ENCODE data around the gene PCDH9.

PCDH9 gene

GRCh38 chr13:67223742-67224141 is 6.4 kb downstream of the PCDH9 start:
- DNase-seq = no peak

DNA sequence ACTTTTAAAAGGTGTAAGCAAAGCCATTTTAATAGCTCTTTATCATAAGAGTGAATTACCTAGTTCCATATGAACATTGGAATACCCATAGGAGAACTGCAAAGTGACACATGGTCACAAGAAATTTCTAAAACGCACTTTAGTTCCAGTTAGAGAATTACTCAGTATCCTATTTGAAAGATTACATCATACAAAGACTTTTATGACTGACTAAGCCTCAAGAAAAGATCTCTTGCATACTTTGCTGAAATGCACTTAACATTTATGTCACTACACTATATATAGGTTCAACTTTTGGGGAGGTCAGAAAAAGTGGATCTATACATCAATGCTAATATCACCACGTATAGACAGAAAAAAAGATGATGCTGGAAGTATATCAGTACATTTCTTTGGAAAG is 7.1 kb downstream of the PCDH9 start:
- DNase-seq = peak; percentile 57

DNA sequence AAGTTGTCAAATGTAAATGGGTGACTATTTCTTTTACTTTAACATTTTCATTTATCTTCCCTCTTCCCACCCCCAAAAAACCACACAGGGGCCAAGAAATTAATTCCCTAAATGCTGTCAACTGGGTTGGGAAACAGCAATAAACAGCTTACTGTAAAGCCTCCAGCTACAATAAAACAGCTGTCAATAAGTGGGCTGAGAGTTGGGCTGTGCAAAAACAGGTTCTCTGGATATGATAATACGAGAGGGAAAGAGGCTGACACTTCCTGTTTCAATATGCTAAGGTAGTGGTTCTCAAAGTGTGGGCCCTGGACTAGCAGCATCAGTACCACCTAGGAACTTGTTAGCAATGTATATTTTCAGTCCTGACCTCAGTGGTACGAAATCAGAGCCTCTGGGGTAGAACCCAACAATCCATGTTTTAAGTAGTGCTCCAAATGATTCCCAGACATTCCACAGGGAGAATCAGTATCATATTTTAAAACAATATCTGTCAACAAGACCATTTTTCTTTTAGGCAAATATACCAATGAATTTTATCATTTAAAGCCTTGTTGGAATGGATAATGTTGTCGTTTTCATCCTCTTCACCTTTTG is 8.4 kb downstream of the PCDH9 start:
- DNase-seq = no peak

GRCh38 chr13:67219113-67219512 is 11.0 kb downstream of the PCDH9 start:
- no peak for DNase-seq

- DNase-seq = no peak
These were observed 12.3 kb downstream of the PCDH9 start for GRCh38 chr13:67217880-67218279.

GRCh38 chr13:67216864-67217263 is 13.3 kb downstream of the PCDH9 start:
- DNase-seq = no peak

DNA sequence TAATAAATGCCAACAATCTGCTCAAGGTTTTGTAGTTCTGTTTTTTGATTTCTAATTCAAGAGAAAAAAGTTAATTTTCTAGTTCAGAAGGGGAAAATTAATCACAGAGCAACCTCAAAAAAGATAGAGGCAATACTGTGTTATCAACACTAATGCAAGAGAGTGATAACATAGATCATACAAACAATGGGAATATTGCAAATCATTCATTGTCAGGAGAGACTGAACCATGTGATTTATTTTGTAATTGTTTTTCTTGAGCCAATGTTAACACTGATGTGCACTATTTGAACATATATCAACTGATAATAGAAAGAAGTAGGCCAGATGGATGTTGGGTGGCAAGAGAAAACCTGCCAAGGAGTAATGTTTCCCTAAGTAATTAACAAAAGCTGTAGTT is 19.9 kb downstream of the PCDH9 start:
- no peak for DNase-seq

- no peak for DNase-seq
These were observed 21.6 kb downstream of the PCDH9 start for GRCh38 chr13:67208552-67208951.

DNA sequence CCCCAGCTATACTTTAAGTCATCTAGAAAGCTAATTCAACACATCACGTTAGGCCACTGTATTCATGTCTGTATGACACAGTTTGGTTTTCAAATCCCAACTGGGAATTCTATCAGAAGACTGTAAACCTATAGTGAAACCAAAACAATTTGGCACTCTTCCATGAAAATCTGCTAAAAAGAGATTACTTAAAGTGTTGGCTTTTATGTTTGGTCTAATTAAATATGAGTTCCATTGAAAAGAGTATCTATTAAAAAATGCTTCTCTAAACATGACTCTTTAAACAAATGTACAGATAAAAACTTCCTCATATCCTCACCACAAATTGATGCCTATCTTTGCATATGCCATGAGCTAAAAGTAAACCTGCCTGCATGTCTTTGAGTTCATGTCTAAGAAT is 25.4 kb downstream of the PCDH9 start:
- peak; percentile 9 for DNase-seq

GRCh38 chr13:67200605-67201004 is 29.5 kb downstream of the PCDH9 start:
- DNase-seq = no peak

DNA sequence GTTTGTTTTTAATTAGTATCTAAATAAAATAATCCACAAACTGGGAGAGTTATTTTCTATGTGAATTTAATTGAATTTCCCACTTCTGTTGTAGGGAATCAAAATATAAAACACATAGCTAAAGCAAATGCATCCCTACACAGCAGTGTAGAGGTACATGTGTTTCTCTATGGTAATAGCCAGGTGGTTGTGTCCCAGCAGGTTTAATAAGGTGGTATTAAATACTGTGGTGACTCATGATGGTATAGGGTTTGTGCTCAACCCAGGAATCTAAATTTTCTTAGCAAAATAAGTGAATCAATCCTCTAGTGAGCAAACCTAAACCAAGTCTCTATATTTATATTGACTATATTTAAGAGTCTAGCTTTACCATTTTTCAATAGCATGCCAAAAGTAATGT is 30.0 kb downstream of the PCDH9 start:
- DNase-seq = no peak

GRCh38 chr13:67197704-67198103 is 32.4 kb downstream of the PCDH9 start:
- DNase-seq = no peak

DNA sequence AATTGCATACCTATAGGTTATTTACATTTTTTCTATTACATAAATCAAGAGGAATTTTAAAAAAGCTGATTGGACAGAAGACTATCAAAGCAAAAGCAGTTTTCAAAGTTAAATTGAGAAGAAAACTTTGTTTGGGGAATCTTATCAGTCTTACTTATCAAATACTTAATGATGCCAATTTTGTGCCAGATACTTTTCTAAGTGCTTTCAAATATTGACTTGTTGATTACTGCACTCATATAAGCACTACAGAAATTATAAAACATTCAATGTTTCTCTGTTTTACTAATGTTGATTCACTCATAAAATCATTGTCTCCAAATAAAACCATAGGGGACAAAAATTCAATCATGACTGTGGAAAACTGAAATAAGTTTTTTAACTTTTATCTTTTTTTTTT is 36.2 kb downstream of the PCDH9 start:
- DNase-seq = no peak

DNA sequence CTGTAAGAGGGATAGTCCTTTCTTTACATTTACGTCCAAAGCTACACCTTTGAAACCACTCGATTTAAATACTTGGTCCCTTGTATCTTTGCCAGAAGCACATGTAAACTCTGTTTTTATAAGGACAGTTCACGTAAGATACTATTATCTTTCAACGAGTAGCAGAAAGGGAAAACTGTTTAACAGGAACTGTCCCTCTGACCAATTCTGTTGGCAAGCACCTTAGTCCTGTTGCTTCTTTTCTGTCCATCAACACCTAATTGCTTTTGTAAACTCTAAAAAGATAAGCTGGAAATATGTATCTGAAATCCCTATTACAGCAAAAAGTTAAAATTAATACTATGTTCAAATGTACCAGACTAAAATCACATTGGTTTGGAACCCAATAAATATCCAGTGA is 37.4 kb downstream of the PCDH9 start:
- DNase-seq = no peak

DNA sequence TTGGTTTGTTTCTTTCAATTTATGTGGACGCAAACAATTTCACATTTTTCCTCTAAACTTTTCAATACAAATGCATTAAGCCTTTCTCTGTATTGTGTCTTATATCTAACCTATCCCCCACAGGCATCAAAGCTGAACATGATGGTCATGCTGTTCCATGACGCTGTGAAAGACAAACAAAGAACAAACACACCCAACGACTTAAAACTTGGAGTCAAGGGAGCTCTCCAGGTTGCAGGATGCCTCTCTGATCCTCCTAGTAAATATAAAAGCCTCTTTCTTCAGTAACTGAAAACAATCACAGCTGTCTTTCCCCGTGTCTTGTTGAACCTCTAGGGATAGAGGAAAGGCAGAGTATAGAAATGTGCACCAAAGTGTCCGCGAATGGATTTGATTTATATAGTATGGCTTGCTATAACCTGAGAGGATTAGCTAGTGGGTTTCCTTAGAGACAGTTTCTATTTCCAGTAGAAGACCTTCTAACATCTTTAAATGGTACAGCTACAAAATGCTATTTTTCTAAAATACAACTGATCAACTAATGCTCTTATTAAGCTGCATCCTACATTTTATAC is 43.1 kb downstream of the PCDH9 start:
- no peak for DNase-seq

DNA sequence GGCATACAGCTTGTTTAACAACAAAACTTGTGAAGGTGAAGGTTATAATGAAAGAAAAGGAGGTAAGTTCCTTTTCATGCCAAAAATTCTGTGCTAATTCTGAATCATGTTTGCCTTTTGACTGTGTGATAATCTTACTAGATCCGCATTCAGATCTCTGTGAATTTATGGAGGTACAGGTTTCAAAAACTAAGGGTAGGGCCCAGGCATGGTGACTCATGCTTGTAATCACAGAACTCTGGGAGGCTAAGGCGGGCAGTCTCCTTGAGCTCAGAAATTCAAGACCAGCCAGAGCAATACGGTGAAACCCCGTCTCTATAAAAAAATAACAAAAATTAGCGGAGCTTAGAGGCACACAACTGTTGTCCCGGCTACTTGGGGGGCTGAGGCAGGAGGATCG is 45.9 kb downstream of the PCDH9 start:
- DNase-seq = peak; percentile 0

DNA sequence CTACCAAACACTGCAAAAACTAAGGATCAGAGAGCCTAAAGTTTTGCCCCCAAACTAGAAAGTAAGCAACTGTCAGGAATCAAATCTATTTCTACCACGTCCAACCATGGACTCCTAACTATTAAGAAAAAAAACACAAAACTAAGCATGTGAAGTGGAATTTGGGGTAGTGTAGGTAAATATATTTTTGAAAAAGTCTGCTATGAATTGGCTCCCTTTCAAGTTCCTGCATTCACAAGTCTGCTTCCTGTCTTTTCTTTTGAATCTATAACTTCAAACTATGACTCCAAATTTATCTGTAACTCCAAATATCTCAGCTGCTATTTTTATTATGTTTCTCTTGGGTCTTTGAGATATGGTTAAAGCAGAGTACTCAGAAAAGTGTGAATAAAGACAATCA is 47.0 kb downstream of the PCDH9 start:
- DNase-seq = no peak

DNA sequence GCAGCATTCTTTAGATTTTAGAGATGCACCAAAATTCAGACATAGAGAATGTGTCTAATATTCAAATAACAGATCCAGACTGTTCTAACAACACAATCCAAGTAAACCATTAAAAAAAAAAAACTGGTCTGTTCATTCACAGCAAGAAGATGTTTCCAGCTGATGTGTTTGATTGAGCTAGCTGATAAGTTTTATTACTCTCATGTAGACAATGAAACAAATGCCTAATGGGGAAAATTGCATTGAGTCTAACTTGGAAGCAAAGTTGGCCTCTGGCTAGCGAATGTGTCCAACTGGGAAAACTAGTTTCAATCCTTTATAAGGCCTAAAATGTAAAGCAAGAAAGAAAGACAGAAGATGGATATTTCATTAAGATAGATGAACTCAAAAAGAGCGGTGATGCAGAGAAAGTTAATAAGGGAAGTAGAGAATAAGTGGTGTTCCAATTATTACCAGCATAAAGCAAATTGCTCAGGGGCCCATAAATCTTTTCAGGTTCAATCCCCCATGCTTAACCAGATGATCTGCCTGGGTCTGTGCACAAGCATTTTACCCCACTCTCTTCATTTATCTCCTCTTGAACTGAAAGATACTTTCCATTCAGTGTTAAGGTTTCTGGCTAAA is 54.2 kb downstream of the PCDH9 start:
- no peak for DNase-seq

DNA sequence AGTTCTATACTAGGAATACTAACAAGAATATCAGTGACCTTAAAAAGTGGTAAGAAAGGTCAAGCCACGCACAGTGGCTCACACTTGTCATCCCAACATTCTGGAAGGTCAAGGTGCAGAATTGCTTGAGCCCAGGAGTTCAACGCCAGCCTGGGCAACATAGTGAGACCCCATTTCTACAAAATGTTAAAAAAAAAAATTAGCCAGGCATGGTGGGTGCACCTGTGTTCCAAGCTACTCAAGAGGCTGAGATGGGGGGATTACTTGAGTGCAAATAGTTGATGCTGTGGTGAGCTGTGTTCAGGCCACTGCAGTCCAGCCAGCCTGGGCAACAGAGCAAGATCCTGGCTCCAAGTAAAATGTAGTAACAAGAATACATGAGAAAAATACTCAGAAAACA is 61.8 kb downstream of the PCDH9 start:
- DNase-seq = no peak

GRCh38 chr13:67167420-67167819 is 62.7 kb downstream of the PCDH9 start:
- DNase-seq = no peak

DNA sequence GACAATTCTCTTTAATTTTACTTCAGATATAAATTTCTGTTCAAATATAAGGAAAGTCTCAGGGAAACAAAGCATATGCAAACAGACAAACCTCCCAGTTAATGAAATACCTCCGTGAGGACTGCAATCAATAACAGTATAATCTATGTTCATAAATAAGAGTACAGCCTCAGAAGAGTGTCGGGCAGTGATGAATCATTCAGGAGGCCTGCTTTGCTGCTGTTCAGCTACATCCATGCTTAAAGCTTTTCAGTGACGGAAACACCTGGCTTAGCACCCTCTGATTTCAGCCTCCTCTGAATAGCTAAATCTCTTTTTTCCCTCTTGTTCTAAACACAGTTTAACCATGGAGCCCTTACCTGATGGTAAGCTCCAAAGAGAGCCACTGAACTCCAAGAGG is 69.0 kb downstream of the PCDH9 start:
- no peak for DNase-seq

- DNase-seq = no peak
These were observed 71.2 kb downstream of the PCDH9 start for GRCh38 chr13:67158903-67159302.

DNA sequence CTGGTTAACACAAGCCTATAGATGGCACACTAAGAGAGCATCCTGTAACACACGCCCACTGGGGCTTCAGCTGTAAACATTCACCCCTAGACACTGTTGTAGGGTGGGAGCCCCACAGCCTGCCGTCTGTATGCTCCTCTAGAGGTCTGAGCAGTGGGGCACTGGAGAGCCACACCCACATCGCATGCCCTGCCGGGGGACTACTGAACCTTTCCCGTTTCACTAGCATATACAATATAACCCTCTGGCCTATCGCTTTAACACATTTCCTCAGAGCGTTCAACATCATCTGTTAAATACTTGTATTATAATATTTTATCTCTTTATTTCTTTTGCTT is 73.4 kb downstream of the PCDH9 start:
- DNase-seq = no peak

- DNase-seq = no peak
These were observed 74.0 kb downstream of the PCDH9 start for GRCh38 chr13:67155898-67156722.

Measured in fibroblast of skin of right biceps (primary cell).